ENCODE results near the gene FKBP6.
"Not testable (repeated sequence)": the region's sequence is repeated elsewhere in the genome, so short reads cannot be mapped to it uniquely, and the experiment has no call there.

The FKBP6 gene, protein sequence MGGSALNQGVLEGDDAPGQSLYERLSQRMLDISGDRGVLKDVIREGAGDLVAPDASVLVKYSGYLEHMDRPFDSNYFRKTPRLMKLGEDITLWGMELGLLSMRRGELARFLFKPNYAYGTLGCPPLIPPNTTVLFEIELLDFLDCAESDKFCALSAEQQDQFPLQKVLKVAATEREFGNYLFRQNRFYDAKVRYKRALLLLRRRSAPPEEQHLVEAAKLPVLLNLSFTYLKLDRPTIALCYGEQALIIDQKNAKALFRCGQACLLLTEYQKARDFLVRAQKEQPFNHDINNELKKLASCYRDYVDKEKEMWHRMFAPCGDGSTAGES

DNA sequence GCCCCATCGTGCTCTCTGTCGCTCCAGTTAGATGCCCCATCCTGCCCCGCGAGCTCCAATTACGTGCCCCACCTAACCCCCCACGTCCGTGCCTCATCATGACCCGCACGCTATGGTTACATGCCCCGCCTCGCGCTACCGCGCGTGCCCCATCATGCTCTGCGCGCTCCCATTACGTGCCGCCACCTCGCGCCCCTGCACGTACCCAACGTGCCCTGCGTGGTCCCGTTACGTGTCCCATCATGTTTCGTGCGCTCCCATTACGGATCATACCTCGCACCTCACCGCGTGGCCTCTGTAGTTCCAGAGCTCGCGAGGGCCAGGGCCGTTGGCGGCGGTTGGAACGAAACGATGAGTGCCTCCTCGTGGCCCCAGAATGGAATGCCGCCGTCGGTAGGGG lies at the start of gene FKBP6, which contains the start of gene TRIM50:
FKBP6 (plus strand) TSS at position 240 of the 400 bp plus-strand sequence. CDS start 268 bp downstream, outside the sequence.
TRIM50 (minus strand) TSS at position 161 of the 400 bp plus-strand sequence. CDS start 3,295 bp downstream, outside the sequence.
- not testable (repeated sequence) for DNase-seq

- not testable (repeated sequence) for DNase-seq
These were observed 30.7 kb upstream of the FKBP6 start for GRCh38 chr7:73297235-73297634.

DNA sequence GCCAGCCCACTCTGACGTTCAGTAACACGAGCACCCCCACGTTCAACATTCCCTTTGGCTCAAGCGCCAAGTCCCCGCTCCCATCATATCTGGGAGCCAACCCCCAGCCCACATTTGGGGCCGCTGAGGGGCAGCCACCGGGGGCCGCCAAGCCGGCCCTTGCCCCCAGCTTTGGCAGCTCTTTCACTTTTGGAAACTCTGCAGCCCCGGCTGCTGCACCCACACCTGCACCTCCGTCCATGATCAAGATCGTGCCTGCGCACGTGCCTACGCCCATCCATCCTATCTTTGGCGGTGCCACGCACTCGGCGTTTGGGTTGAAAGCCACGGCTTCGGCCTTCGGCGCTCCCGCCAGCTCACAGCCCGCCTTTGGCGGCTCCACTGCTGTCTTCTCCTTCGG lies 30.3 kb upstream of the FKBP6 start:
- DNase-seq, result not testable (repeated sequence)

GRCh38 chr7:73299812-73300211 lies 28.1 kb upstream of the FKBP6 start:
- not testable (repeated sequence) for DNase-seq

DNA sequence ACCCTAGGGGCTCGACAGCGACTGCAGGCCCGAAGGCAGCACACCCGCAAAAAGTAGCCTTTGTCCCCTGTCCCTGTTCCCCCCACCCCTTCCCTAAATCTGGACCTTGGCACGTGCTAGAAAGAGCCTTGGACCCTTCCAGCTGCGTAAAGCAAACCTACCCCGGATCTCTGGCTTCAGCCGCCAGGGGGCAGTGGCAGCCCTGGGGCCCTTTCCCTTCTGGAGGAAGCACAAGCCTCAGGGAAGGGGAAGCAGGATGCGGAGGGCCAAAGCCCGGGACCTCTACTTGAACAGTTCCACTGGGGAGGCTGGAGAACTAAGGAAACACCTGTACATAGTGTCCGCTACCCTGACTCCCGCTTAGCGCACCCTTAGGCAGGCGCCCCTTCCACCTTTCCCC lies 26.9 kb upstream of the FKBP6 start:
- DNase-seq, result not testable (repeated sequence)

DNA sequence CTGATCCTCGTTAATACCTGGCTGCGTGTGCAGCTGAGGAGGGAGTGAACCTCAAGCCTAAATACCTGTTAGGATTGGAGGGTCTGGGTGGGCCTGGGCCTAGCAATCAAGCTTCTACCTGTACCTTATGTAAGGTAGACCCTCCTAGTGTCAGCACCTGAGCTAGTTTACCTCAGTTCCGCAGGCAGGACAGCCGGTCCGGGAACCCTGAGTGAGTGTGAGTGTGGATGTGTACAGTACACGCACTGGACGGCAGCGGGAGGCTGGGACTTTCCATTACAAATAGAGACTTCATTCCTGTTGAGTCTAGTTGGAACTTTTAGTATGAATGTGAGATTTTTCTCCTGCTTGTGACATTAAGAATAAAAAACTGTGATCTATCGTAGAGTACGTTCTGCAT lies 25.1 kb upstream of the FKBP6 start:
- not testable (repeated sequence) for DNase-seq

DNA sequence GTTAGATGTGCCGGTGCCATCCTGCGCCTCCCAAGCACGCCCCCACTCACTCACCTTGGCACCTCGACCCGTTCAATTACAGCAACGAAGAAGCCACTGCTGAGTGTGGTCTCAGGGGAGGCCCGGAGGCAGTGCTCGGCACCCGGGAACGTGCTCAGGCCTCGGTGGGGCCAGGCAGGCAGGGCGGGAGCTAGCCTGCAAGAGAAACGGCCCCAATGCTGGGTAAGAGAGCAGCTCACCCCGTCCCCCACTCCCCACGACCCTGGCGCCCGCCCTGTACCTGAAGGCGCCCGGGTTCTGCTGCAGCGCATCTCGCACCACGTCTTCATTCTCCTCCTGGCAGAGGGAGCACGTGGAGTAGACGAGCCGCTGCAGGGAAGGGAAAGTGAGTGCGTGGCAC lies 24.4 kb upstream of the FKBP6 start:
- DNase-seq, result no peak

GRCh38 chr7:73304071-73304470 lies 23.9 kb upstream of the FKBP6 start:
- DNase-seq, result no peak

GRCh38 chr7:73304612-73305387 lies 23.2 kb upstream of the FKBP6 start:
- not testable (repeated sequence) for DNase-seq

- no peak for DNase-seq
These were observed 20.5 kb upstream of the FKBP6 start for GRCh38 chr7:73307436-73307835.

DNA sequence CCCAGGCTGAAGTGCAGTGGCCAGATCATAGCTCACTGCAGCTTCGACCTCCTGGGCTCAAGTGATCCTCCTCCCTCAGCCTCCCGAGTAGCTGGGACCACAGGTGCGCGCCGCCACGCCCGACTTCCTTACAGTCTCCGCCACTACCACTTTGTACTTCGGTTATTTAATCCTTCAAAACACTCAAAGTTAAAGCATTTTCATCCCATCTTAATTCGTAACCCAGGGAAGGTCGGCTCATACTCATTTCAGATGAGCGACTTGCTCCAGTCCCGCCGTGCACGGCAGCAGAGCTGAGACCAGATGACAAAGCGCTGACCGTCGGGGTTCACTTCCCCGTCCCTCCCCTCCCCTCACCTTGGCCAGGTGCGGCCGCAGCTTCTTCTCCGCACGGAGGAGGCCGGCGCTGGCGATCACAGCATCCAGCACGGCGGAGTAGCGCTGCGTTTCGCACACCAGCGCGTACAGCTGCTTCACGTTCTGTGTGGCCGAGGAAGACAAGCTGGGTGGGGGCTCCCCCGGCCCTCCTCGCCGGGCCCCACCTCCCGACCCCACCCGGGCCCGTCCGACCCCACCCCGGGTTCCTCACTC lies 19.8 kb upstream of the FKBP6 start:
- no peak for DNase-seq

DNA sequence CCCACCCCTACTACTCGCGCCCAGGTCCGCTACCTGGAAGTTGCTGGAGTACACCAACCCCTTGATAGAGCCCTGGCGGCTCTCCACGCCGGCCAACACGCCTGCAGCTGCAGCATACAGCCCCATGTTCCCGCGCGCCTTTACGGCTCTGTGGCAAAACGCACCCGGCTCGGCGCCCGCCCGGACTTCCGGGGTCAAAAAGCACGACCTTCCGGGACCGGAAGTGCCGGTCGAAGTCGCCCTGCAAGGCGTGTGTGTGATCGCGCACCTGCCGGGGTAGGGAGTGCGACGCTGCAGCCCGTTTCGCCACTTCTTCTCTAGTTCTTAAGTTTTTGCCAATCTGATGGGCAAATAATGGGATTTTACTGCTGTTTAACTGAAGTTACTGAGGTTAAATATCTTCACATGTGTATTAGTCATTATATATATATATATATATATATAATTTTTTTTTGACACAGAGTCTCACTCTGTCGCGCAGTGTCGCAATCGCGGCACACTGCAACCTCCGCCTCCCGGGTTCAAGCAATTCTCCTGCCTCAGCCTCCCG lies 19.2 kb upstream of the FKBP6 start, which contains the start of gene NSUN5:
NSUN5 (minus strand) TSS at position 162 of the 550 bp plus-strand sequence; CDS start at position 126, 36 bp downstream.
- DNase-seq, result peak; percentile 61 to 84

DNA sequence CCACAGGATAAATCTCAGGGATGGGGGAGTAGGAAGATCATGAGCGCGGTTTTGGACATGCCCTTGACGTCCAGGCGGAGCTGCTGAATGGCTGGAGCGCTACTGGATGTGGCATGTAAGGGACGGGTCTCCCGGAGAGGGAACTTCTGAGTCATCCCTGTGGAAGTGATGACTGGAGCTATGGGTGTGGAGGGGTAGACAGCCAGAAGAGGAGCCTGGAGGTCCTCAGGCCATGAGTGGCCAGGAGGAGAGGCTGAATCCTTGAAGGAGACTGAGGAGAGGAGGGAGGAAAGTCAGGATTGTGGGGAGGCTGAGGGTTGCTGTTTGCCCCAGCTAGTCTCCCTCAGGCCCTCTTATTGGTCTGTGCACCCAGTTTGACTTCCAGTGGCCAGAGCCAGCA lies 16.5 kb upstream of the FKBP6 start:
- DNase-seq, result not testable (repeated sequence)

GRCh38 chr7:73312831-73313520 lies 15.0 kb upstream of the FKBP6 start:
- DNase-seq, result no peak

DNA sequence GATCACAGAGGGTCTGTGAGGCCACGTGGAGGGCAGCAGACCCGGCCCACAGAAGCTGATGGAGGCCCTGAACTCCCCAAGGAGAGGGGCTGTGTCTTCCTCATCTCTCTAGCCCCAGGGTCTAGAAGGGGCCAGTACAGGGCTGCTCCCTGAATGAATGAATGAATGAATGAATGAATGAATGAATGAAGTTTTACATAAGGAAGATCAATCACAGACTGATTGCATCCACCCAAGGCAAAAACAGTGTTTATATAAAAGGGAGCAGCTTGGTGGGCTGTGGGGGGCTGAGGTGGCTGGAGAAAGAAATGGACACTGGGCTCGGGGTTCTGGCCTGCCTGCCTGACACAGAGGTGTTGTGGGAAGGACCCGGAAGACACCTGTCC lies 14.4 kb upstream of the FKBP6 start:
- DNase-seq, result no peak

GRCh38 chr7:73314271-73314670 lies 13.7 kb upstream of the FKBP6 start:
- no peak for DNase-seq

DNA sequence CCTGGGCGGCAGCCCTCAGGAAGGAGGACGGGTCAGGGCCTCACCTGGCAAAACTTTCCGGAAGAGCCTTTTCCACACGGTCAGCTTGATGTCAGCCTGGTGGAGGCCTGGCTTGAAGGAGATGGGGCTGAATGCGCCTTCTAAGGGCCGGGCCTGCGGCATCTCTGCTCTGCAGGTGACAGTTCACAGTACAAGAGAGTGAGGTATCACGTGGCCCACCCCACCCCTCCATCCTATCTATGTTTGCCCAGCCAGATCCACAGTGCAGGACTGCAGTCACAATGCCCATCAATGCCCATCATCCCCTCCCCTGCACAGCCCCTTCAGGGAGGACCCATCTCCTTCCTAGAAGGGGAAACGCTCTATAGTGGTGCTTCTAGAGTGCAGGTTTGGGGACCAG lies 11.4 kb upstream of the FKBP6 start:
- DNase-seq, result no peak

GRCh38 chr7:73318656-73319204 lies 9.2 kb upstream of the FKBP6 start:
- not testable (repeated sequence) for DNase-seq

- DNase-seq, result not testable (repeated sequence)
These were observed 8.4 kb upstream of the FKBP6 start for GRCh38 chr7:73319541-73319940.

DNA sequence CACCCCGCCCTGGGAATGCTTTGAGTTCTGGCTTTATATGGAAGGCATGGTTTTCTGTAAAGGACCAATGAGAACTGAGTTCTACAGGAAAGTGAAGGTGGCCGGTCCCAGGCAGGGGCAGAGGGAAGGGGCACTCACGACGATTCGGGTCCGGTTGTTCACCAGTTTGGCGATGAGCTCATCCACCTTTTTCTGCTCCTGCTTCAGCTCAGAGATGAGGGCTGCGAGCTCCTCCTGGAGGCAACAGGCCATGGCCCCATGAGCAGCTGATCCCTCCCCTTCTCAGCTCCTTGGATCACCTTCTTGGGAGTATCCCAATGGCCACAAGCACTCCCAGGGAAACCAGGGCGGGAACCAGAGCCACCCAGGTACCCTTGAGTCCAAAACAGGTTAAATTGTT lies 8.0 kb upstream of the FKBP6 start:
- DNase-seq, result peak in 1 of 2 experiments; percentile 26

GRCh38 chr7:73323434-73324080 lies 4.4 kb upstream of the FKBP6 start:
- not testable (repeated sequence) for DNase-seq

Measured in NCI-H524 (cell line).